MM.1S (cell line): ENCODE results near the gene ARHGAP1.

ENCODE experiments used
- DNase-seq: peaks from one replicate; pipeline ENCODE4 v3.0.0-alpha.2; 2015
- H2AFZ ChIP-seq: fragments of 300-600 bp; sonication (generic); 2 replicates; pipeline ENCODE4 v1.6.0; 2016; ENCODE audit warnings: antibody characterized with exemption, low read length
- H3F3A ChIP-seq: fragments of 300-600 bp; sonication (generic); 2 replicates; pipeline ENCODE4 v1.6.1; 2016; ENCODE audit warnings: mild to moderate bottlenecking, antibody characterized with exemption, low read length, moderate library complexity, mixed read lengths; ENCODE audit not compliant: insufficient read depth
- H3K27ac ChIP-seq: fragments of 300-600 bp; sonication (generic); 2 replicates; pipeline ENCODE4 v1.5.1; 2016; ENCODE audit warnings: mild to moderate bottlenecking, low read length
- H3K27me3 ChIP-seq: fragments of 300-600 bp; sonication (generic); replicated peaks from 2 replicates; pipeline ENCODE4 v1.6.0; 2016; ENCODE audit warnings: low read length; ENCODE audit not compliant: insufficient read depth
- H3K36me3 ChIP-seq: fragments of 300-600 bp; sonication (generic); replicated peaks from 2 replicates; pipeline ENCODE4 v1.6.1; 2016; ENCODE audit warnings: mild to moderate bottlenecking, low read length, mixed read lengths; ENCODE audit not compliant: insufficient read depth
- H3K4me1 ChIP-seq: fragments of 300-600 bp; sonication (generic); 2 replicates; pipeline ENCODE4 v1.6.1; 2016; ENCODE audit warnings: low read length, mixed read lengths
- H3K4me2 ChIP-seq: fragments of 300-600 bp; sonication (generic); 2 replicates; pipeline ENCODE4 v1.6.0; 2016; ENCODE audit warnings: low read depth, low read length
- H3K4me3 ChIP-seq: fragments of 300-600 bp; sonication (generic); 2 replicates; pipeline ENCODE4 v1.5.1; 2016; ENCODE audit warnings: low read length, mixed read lengths
- H3K79me2 ChIP-seq: fragments of 300-600 bp; sonication (generic); 2 replicates; pipeline ENCODE4 v1.6.1; 2016; ENCODE audit warnings: mixed run types, low read length, mixed read lengths
- H3K9ac ChIP-seq: fragments of 300-600 bp; sonication (generic); 2 replicates; pipeline ENCODE4 v1.6.1; 2016; ENCODE audit warnings: low read length, mixed read lengths
- H3K9me2 ChIP-seq: fragments of 300-600 bp; sonication (generic); replicated peaks from 2 replicates; pipeline ENCODE4 v1.6.1; 2016; ENCODE audit warnings: mild to moderate bottlenecking, low read length, mixed read lengths; ENCODE audit not compliant: insufficient read depth
- H3K9me3 ChIP-seq: fragments of 300-600 bp; sonication (generic); replicated peaks from 2 replicates; pipeline ENCODE4 v1.6.1; 2016; ENCODE audit warnings: mild to moderate bottlenecking, low read length, mixed read lengths; ENCODE audit not compliant: insufficient read depth
- H4K20me1 ChIP-seq: fragments of 300-600 bp; sonication (generic); 2 replicates; pipeline ENCODE4 v1.6.1; 2016; ENCODE audit warnings: mild to moderate bottlenecking, low read length, moderate library complexity, mixed read lengths; ENCODE audit not compliant: insufficient read depth
- EZH2 ChIP-seq: fragments of 300-600 bp; sonication (generic); optimal IDR thresholded peaks from 2 replicates; pipeline ENCODE3; 2017; ENCODE audit warnings: low read depth, mild to moderate bottlenecking, antibody characterized with exemption, low read length, mixed read lengths
- EZH2phosphoT487 ChIP-seq: fragments of 300-600 bp; sonication (generic); IDR thresholded peaks from 2 replicates; pipeline ENCODE4 v1.6.1; 2018; ENCODE audit warnings: antibody characterized with exemption, low read length
- TF ChIP-seq, protein P1 (sequence below): fragments of 300-600 bp; sonication (generic); IDR thresholded peaks from 2 replicates; pipeline ENCODE4 v1.5.1; 2016; ENCODE audit warnings: antibody characterized with exemption, low read length, mixed read lengths

The ARHGAP1 gene

DNA sequence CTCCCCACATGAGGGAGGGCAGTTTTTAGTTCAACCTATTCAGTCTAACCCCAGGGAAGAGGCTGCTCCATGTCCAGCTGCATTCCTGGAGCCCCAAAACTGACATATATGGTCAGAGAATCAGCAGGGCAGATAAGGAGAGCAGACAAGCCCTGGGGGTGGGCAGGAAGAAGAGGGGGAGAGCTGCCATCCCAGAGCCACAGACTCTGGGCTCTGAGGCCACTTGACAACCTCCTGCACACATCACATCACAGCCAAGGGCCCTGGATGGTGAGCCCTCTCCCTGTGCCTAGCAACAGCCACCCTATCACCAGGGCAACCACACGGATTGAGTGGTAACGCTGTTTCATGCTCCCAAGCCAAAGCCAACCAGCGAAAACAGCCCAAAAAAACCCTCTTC, 3.1 kb downstream of the ARHGAP1 start:
- H3K9me3 ChIP-seq = no peaks in the 10 kb centered on the region
- H3K4me3 ChIP-seq = no peak overlapping the region
- peaks cover 3% of the 10 kb centered on the region; the same call in 1 of the 2 replicates for H3K4me1 ChIP-seq
- H3K79me2 ChIP-seq = peaks cover 54% of the 10 kb centered on the region
- H3K27ac ChIP-seq = no peak overlapping the region
- H3F3A ChIP-seq = peaks cover 3% of the 10 kb centered on the region; the same call in 1 of the 2 replicates
- H3K4me2 ChIP-seq = no peak overlapping the region
- no peaks in the 10 kb centered on the region for H4K20me1 ChIP-seq
- H3K27me3 ChIP-seq = no peaks in the 10 kb centered on the region
- H2AFZ ChIP-seq = no peak overlapping the region
- H3K36me3 ChIP-seq = no peaks in the 10 kb centered on the region
- TF ChIP-seq EZH2 (no peak), EZH2phosphoT487 (no peak)
- TF ChIP-seq, protein P1, sequence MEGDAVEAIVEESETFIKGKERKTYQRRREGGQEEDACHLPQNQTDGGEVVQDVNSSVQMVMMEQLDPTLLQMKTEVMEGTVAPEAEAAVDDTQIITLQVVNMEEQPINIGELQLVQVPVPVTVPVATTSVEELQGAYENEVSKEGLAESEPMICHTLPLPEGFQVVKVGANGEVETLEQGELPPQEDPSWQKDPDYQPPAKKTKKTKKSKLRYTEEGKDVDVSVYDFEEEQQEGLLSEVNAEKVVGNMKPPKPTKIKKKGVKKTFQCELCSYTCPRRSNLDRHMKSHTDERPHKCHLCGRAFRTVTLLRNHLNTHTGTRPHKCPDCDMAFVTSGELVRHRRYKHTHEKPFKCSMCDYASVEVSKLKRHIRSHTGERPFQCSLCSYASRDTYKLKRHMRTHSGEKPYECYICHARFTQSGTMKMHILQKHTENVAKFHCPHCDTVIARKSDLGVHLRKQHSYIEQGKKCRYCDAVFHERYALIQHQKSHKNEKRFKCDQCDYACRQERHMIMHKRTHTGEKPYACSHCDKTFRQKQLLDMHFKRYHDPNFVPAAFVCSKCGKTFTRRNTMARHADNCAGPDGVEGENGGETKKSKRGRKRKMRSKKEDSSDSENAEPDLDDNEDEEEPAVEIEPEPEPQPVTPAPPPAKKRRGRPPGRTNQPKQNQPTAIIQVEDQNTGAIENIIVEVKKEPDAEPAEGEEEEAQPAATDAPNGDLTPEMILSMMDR = no peak
- no peak overlapping the region for H3K9ac ChIP-seq
- H3K9me2 ChIP-seq = no peaks in the 10 kb centered on the region
- no peak for DNase-seq

DNA sequence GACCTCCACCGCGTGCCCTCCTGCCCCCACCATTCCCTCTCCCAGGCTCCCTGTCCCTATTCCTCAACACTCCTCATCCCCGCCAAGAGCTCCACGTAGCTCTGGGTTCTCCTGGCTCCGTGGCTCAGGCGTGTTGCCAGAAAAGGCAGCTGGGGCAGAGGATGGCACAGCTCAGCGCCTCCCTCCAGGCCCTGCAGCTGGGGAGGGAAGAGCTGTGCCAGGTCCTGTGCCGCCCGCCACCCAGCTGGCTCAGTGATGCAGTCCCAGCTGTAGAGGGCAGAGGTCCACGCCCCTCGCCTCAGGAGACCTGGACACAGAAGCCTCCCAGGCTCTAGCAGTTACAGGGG, 4.2 kb downstream of the ARHGAP1 start:
- H2AFZ ChIP-seq = no peak overlapping the region
- no peak for TF ChIP-seq EZH2
- TF ChIP-seq, protein P1 = no peak
- no peak overlapping the region for H3K27ac ChIP-seq
- H3K27me3 ChIP-seq = no peaks in the 10 kb centered on the region
- H3K9me3 ChIP-seq = no peaks in the 10 kb centered on the region
- no peak for DNase-seq
- H3K4me3 ChIP-seq = no peak overlapping the region
- no peaks in the 10 kb centered on the region for H4K20me1 ChIP-seq
- H3K36me3 ChIP-seq = no peaks in the 10 kb centered on the region
- H3K4me1 ChIP-seq = no peaks in the 10 kb centered on the region
- H3K79me2 ChIP-seq = peaks cover 43% of the 10 kb centered on the region
- H3K9ac ChIP-seq = no peak overlapping the region
- no peak overlapping the region for H3K4me2 ChIP-seq
- peaks cover 3% of the 10 kb centered on the region; the same call in 1 of the 2 replicates for H3F3A ChIP-seq
- no peaks in the 10 kb centered on the region for H3K9me2 ChIP-seq

DNA sequence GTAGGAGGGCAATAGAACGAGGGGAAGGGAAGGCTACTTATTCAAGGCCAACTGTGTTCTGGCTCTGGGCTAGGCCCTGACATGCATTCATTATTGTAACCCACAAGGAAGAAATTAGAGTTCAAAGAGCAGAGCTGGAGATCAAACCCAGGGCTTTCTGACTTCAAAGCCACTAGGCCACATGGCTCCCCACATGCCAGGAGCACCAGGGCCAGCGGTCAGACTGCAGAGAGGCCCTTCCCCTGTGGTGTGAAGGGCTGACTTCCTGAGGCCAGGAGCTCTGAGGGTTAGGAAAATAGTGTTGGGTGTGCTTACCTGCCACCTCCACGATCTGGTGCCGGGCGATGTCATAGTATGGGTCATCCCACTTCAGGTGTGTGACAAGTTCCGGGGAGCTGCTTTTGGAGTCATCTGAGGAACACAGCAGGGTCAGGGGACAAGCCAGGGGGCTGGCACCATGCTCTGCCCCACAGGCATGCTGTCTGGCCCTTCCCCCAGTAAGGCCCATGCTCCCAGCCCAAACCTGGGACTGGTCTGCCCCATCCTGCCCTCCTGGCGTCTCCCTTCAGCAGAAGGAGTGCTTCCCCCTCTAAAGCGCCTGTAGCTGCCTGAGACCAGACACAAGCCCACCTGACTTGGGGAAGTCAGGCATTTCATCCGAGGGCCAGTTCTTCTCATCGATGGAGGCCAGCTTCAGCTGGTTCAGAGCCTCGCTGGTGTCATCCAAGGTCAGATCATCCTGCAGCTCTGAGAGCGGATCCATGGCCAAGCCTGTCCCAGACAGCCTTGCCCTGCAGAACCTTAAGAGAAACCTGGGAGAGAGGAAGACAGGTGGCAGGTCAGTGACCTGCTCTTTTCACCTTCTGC, 4.8 kb downstream of the ARHGAP1 start:
- H3K9me3 ChIP-seq = no peaks in the 10 kb centered on the region
- no peak overlapping the region for H3K4me2 ChIP-seq
- no peaks in the 10 kb centered on the region for H3K4me1 ChIP-seq
- peaks cover 38% of the 10 kb centered on the region for H3K79me2 ChIP-seq
- peaks cover 3% of the 10 kb centered on the region; the same call in 1 of the 2 replicates for H3F3A ChIP-seq
- no peak overlapping the region for H3K27ac ChIP-seq
- no peak for TF ChIP-seq EZH2
- TF ChIP-seq, protein P1 = no peak
- H3K9me2 ChIP-seq = no peaks in the 10 kb centered on the region
- H2AFZ ChIP-seq = no peak overlapping the region
- no peaks in the 10 kb centered on the region for H3K36me3 ChIP-seq
- no peak for DNase-seq
- H3K27me3 ChIP-seq = no peaks in the 10 kb centered on the region
- H3K4me3 ChIP-seq = no peak overlapping the region
- H4K20me1 ChIP-seq = no peaks in the 10 kb centered on the region
- no peak overlapping the region for H3K9ac ChIP-seq
